K562 (cell line): ENCODE data around the gene NCKIPSD. TPM values are rescaled to one million over a fixed set of nuclear protein-coding genes. Genes with fewer than 3 reads are reported as not detected.
A peak's percentile ranks its signal among the peaks of the same experiment; 100 is the strongest.

ENCODE experiments used
- FOXK2 ChIP-seq, 2 experiments: fragments of 450-650 bp; IDR thresholded peaks in 1 of 2; conservative IDR thresholded peaks in 1 of 2; 2 replicates each; pipeline ENCODE4 v1.6.1; 2016; ENCODE audit warnings: low read depth in 2 of 2, mild to moderate bottlenecking in 1 of 2
- GABPA ChIP-seq: fragments of 200-800 bp; sonication (Bioruptor generic); conservative IDR thresholded peaks from 2 replicates; pipeline ENCODE4 v1.6.1; 2016; ENCODE audit warnings: low read depth, missing genetic modification characterization, missing compliant biosample characterization
- HNRNPLL ChIP-seq: fragments of 200-400 bp; formaldehyde crosslinking; IDR thresholded peaks from 2 replicates; pipeline ENCODE4 v1.6.1; 2017; ENCODE audit warnings: low read length, low read depth, mild to moderate bottlenecking; ENCODE audit not compliant: poor library complexity, severe bottlenecking
- NCOR1 ChIP-seq: fragments of 450-650 bp; IDR thresholded peaks from 2 replicates; pipeline ENCODE4 v1.6.1; 2016; ENCODE audit warnings: mild to moderate bottlenecking, moderate library complexity
- POLR2AphosphoS5 ChIP-seq: IDR thresholded peaks from 2 replicates; pipeline ENCODE4 v1.6.1; 2011; ENCODE audit warnings: mild to moderate bottlenecking, low read depth, low read length, moderate library complexity; ENCODE audit not compliant: control insufficient read depth, insufficient read depth
- POLR3G ChIP-seq: IDR thresholded peaks from 2 replicates; pipeline ENCODE4 v1.6.1; 2011; ENCODE audit not compliant: insufficient read length, insufficient replicate concordance; ENCODE audit errors: extremely low read depth
- SP2 ChIP-seq: IDR thresholded peaks from 2 replicates; pipeline ENCODE4 v1.6.1; 2011; ENCODE audit warnings: mild to moderate bottlenecking, low read depth, low read length, moderate library complexity; ENCODE audit not compliant: poor library complexity, severe bottlenecking; ENCODE audit errors: extremely low read depth
- ZFX ChIP-seq: sonication (generic); formaldehyde crosslinking; IDR thresholded peaks from 2 replicates; pipeline ENCODE4 v1.8.0; 2022; ENCODE audit warnings: mild to moderate bottlenecking, missing genetic modification reagents, moderate library complexity
- ZNF431 ChIP-seq: sonication (generic); formaldehyde crosslinking; IDR thresholded peaks from 2 replicates; pipeline ENCODE4 v1.8.0; 2022; ENCODE audit warnings: mild to moderate bottlenecking, missing genetic modification reagents
- ZNF584 ChIP-seq: fragments of 200-800 bp; sonication (Bioruptor generic); IDR thresholded peaks from 2 replicates; pipeline ENCODE4 v1.6.1; 2016; ENCODE audit warnings: low read depth, mild to moderate bottlenecking, missing genetic modification characterization, missing compliant biosample characterization
- ZNF589 ChIP-seq: fragments of 200-800 bp; sonication (Bioruptor generic); IDR thresholded peaks from 2 replicates; pipeline ENCODE4 v1.6.1; 2016; ENCODE audit warnings: low read depth, missing genetic modification characterization, missing compliant biosample characterization
- polyA plus RNA-seq, 8 experiments: library from polyadenylated mRNA; depleted of rRNA in 4 of 8; stranded (reverse) in 5 of 8; unstranded in 3 of 8; fragments of >200 nt; fragmentation: Nextera tagmentation in 2 of 8; fragmentation: Illumina TruSeq in 1 of 8; extraction: Ambion mirVana in 2 of 8; extraction: Trizol in 1 of 8; gene quantifications; 2 replicates each; pipeline versions ENCODE4 v1.2.1 to v1.2.3, GENCODE V29; 2011 to 2014; ENCODE audit warnings: inconsistent platforms in 1 of 8, missing spikeins in 1 of 8
- total RNA-seq, 7 experiments: library from RNA; depleted of rRNA in 6 of 7; stranded (reverse); fragments of >200 nt in 6 of 7; fragmentation: Illumina TruSeq in 2 of 7; extraction: Trizol in 2 of 7; gene quantifications; 2 replicates each; pipeline versions ENCODE4 v1.2.1 to v1.2.3, GENCODE V29; 2011 to 2021; ENCODE audit warnings: low replicate concordance in 1 of 7
- TF ChIP-seq, protein P1 (sequence below): sonication (generic); formaldehyde crosslinking; IDR thresholded peaks from 2 replicates; pipeline ENCODE4 v1.8.0; 2023; ENCODE audit warnings: mild to moderate bottlenecking, missing genetic modification reagents
- TF ChIP-seq, protein P2 (sequence below): sonication (generic); formaldehyde crosslinking; IDR thresholded peaks from 2 replicates; pipeline ENCODE4 v1.8.0; 2022; ENCODE audit warnings: mild to moderate bottlenecking, missing genetic modification reagents, borderline replicate concordance
- TF ChIP-seq, protein P3 (sequence below), 2 experiments: fragments of 200-800 bp in 1 of 2; sonication (Bioruptor generic) in 1 of 2; sonication (generic) in 1 of 2; formaldehyde crosslinking in 1 of 2; IDR thresholded peaks in 1 of 2; conservative IDR thresholded peaks in 1 of 2; 2 replicates each; pipeline versions ENCODE4 v1.5.0 to v1.6.1; 2016 to 2020; ENCODE audit warnings: missing compliant biosample characterization in 1 of 2, missing genetic modification characterization in 1 of 2, missing genetic modification reagents in 1 of 2
- TF ChIP-seq, protein P4 (sequence below): fragments of 450-650 bp; IDR thresholded peaks from 2 replicates; pipeline ENCODE4 v1.6.1; 2014; ENCODE audit warnings: low read depth, mild to moderate bottlenecking, moderate library complexity, borderline replicate concordance

The NCKIPSD gene
- total and polyA plus RNA-seq, 9 of the 15 experiments (the other 6 are each of a cell fraction or from before 2014, with no cell fraction given), result 0.49 to 24.4 (median 12.3) TPM

DNA sequence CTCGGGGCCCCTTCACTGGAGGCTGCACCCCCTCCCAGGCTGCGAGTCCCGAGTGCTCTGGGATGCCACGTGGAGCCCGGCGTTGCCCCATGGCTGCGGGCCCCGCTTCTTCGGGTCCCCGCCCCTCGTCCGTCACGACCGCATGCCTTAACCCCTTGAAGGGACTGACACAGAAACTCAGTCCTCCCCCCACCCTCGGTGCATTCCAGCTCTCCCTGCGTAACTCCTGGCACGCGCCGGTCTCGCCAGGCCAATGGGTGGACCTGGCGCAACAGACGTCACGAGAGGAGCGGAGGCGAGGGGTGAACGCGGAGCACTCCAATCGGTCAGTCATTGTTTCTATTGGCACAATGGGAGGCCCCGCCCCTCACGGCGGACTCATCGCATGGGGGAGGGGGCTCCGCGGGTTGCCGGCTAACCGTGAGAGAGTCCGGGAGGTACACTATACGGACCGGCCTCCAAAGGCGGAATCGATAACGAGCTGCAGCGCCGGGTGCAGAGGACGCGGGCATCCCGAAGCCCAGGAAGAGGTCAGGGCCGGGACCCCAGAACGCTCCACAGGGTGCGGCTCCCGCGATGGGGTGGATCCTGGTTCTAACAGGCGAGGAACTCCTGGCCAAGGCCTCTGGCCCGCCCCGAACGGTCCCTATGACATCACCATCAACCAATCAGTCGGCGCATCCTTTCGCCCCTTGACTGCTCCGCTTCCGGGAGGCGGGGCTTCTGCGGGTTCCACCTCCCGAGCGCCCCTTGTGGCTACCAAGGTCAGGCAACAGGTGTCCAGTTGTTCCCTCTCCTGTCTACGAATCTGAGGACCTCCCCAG is 22.0 kb downstream of the NCKIPSD start (continued):
- TF ChIP-seq ZFX (CRISPR knock-in tag) (peak; percentile 93), POLR2AphosphoS5 (no peak; the same call in 1 of the 2 replicates), NCOR1 (no peak), GABPA (tag) (peak; percentile 72), SP2 (peak; percentile 10), POLR3G (no peak), ZNF589 (0 out of 2 replicates have a peak, but pooled peaks have one; percentile 41), FOXK2 (conservative IDR thresholded peaks at IDR 0.05 in 1 of 2, IDR thresholded peaks at IDR 0.05 in 1 of 2; ENCODE audit: low read depth in 2 of 2) (peak; percentile 53 to 56; a peak in 2 of 4 replicates), ZNF431 (peak; percentile 52; the same call in 1 of the 2 replicates), HNRNPLL (peak; percentile 86), ZNF584 (0 out of 2 replicates have a peak, but pooled peaks have one; percentile 41)
- TF ChIP-seq, protein P1, sequence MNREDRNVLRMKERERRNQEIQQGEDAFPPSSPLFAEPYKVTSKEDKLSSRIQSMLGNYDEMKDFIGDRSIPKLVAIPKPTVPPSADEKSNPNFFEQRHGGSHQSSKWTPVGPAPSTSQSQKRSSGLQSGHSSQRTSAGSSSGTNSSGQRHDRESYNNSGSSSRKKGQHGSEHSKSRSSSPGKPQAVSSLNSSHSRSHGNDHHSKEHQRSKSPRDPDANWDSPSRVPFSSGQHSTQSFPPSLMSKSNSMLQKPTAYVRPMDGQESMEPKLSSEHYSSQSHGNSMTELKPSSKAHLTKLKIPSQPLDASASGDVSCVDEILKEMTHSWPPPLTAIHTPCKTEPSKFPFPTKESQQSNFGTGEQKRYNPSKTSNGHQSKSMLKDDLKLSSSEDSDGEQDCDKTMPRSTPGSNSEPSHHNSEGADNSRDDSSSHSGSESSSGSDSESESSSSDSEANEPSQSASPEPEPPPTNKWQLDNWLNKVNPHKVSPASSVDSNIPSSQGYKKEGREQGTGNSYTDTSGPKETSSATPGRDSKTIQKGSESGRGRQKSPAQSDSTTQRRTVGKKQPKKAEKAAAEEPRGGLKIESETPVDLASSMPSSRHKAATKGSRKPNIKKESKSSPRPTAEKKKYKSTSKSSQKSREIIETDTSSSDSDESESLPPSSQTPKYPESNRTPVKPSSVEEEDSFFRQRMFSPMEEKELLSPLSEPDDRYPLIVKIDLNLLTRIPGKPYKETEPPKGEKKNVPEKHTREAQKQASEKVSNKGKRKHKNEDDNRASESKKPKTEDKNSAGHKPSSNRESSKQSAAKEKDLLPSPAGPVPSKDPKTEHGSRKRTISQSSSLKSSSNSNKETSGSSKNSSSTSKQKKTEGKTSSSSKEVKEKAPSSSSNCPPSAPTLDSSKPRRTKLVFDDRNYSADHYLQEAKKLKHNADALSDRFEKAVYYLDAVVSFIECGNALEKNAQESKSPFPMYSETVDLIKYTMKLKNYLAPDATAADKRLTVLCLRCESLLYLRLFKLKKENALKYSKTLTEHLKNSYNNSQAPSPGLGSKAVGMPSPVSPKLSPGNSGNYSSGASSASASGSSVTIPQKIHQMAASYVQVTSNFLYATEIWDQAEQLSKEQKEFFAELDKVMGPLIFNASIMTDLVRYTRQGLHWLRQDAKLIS (CRISPR knock-in tag), result peak; percentile 82
- TF ChIP-seq, protein P2, sequence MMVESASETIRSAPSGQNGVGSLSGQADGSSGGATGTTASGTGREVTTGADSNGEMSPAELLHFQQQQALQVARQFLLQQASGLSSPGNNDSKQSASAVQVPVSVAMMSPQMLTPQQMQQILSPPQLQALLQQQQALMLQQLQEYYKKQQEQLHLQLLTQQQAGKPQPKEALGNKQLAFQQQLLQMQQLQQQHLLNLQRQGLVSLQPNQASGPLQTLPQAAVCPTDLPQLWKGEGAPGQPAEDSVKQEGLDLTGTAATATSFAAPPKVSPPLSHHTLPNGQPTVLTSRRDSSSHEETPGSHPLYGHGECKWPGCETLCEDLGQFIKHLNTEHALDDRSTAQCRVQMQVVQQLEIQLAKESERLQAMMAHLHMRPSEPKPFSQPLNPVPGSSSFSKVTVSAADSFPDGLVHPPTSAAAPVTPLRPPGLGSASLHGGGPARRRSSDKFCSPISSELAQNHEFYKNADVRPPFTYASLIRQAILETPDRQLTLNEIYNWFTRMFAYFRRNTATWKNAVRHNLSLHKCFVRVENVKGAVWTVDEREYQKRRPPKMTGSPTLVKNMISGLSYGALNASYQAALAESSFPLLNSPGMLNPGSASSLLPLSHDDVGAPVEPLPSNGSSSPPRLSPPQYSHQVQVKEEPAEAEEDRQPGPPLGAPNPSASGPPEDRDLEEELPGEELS (CRISPR knock-in tag), result peak; percentile 42; the same call in 1 of the 2 replicates
- TF ChIP-seq, protein P3, sequence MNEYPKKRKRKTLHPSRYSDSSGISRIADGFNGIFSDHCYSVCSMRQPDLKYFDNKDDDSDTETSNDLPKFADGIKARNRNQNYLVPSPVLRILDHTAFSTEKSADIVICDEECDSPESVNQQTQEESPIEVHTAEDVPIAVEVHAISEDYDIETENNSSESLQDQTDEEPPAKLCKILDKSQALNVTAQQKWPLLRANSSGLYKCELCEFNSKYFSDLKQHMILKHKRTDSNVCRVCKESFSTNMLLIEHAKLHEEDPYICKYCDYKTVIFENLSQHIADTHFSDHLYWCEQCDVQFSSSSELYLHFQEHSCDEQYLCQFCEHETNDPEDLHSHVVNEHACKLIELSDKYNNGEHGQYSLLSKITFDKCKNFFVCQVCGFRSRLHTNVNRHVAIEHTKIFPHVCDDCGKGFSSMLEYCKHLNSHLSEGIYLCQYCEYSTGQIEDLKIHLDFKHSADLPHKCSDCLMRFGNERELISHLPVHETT (CRISPR knock-in tag; conservative IDR thresholded peaks at IDR 0.05 in 1 of 2, IDR thresholded peaks at IDR 0.05 in 1 of 2), result peak in 1 of 2 experiments; percentile 44; a peak in 1 of 4 replicates
- TF ChIP-seq, protein P4, sequence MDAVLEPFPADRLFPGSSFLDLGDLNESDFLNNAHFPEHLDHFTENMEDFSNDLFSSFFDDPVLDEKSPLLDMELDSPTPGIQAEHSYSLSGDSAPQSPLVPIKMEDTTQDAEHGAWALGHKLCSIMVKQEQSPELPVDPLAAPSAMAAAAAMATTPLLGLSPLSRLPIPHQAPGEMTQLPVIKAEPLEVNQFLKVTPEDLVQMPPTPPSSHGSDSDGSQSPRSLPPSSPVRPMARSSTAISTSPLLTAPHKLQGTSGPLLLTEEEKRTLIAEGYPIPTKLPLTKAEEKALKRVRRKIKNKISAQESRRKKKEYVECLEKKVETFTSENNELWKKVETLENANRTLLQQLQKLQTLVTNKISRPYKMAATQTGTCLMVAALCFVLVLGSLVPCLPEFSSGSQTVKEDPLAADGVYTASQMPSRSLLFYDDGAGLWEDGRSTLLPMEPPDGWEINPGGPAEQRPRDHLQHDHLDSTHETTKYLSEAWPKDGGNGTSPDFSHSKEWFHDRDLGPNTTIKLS, result peak; percentile 73; the same call in 1 of the 2 replicates
